Left renal pelvis (tissue), 4 donors: Measurements from ENCODE around the gene B3GNT7. TPM values are rescaled to one million over a fixed set of nuclear protein-coding genes. Genes with fewer than 3 reads are reported as not detected.

Source experiments
- DNase-seq, 4 donors: peaks; one replicate each; pipeline ENCODE4 v3.0.0-alpha.2; 2013; ENCODE audit warnings: low read depth in 4 of 4, low spot score in 3 of 4
- polyA plus RNA-seq, 4 donors: library from polyadenylated mRNA; unstranded; fragments of 120-200 nt; gene quantifications; one replicate each; pipeline ENCODE4 v1.2.1, GENCODE V29; 2013; ENCODE audit not compliant: insufficient read length in 4 of 4

The B3GNT7 gene
- polyA plus RNA-seq, 4 donors, result 3.0 to 4.0 (median 3.7) TPM

GRCh38 chr2:231383416-231384108 lies 11.9 kb upstream of the B3GNT7 start:
- no peak for DNase-seq

- no peak for DNase-seq
Measured at GRCh38 chr2:231384109-231384435, 11.4 kb upstream of the B3GNT7 start.

- no peak for DNase-seq
Measured at GRCh38 chr2:231384970-231385369, 10.5 kb upstream of the B3GNT7 start.

GRCh38 chr2:231385429-231385828 lies 10.1 kb upstream of the B3GNT7 start:
- DNase-seq, result no peak

- DNase-seq, result no peak
Measured at GRCh38 chr2:231386446-231386845, 9.1 kb upstream of the B3GNT7 start.

GRCh38 chr2:231387904-231388724 lies 7.4 kb upstream of the B3GNT7 start:
- no peak for DNase-seq

GRCh38 chr2:231388725-231389346 lies 6.7 kb upstream of the B3GNT7 start:
- DNase-seq, result no peak

GRCh38 chr2:231390667-231391066 lies 4.8 kb upstream of the B3GNT7 start:
- no peak for DNase-seq

GRCh38 chr2:231391981-231392380 lies 3.5 kb upstream of the B3GNT7 start:
- no peak for DNase-seq

GRCh38 chr2:231392431-231393148 lies 2.9 kb upstream of the B3GNT7 start:
- no peak for DNase-seq

GRCh38 chr2:231393149-231394131 lies 2.1 kb upstream of the B3GNT7 start:
- no peak for DNase-seq

GRCh38 chr2:231394211-231395141 lies 1.0 kb upstream of the B3GNT7 start:
- no peak for DNase-seq

- DNase-seq, result no peak
Measured at GRCh38 chr2:231396058-231396821, 730 bp downstream of the B3GNT7 start.

GRCh38 chr2:231397011-231397927 lies 1.8 kb downstream of the B3GNT7 start:
- no peak for DNase-seq

- no peak for DNase-seq
Measured at GRCh38 chr2:231397928-231398294, 2.4 kb downstream of the B3GNT7 start.

- no peak for DNase-seq
Measured at GRCh38 chr2:231398585-231398984, 3.1 kb downstream of the B3GNT7 start.
